Loucy (cell line): ENCODE results near the gene HDAC6.

Experiments
- H2AFZ ChIP-seq: fragments of 200-600 bp; sonication (generic); 2 replicates; pipeline ENCODE4 v1.6.0; 2016; ENCODE audit warnings: antibody characterized with exemption, mild to moderate bottlenecking, low read length, moderate library complexity
- H3F3A ChIP-seq: fragments of 200-600 bp; 2 replicates; pipeline ENCODE4 v1.6.0; 2016; ENCODE audit warnings: antibody characterized with exemption, low read depth, mild to moderate bottlenecking
- H3K27me3 ChIP-seq: fragments of 200-600 bp; sonication (generic); 2 replicates; pipeline ENCODE4 v1.6.1; 2014; ENCODE audit warnings: low read length, mild to moderate bottlenecking; ENCODE audit not compliant: insufficient read depth, poor library complexity, severe bottlenecking
- H3K36me3 ChIP-seq: fragments of 200-600 bp; sonication (generic); 2 replicates; pipeline ENCODE4 v1.6.1; 2016; ENCODE audit warnings: low read length; ENCODE audit not compliant: insufficient read depth
- H3K4me1 ChIP-seq: fragments of 200-600 bp; sonication (generic); 2 replicates; pipeline ENCODE4 v1.5.1; 2014; ENCODE audit warnings: low read length, mild to moderate bottlenecking; ENCODE audit not compliant: insufficient read depth, poor library complexity, severe bottlenecking
- H3K4me2 ChIP-seq: fragments of 200-600 bp; sonication (generic); 2 replicates; pipeline ENCODE4 v1.6.0; 2014; ENCODE audit warnings: antibody characterized with exemption, low read length, low read depth, mild to moderate bottlenecking; ENCODE audit not compliant: poor library complexity, severe bottlenecking
- H3K4me3 ChIP-seq: fragments of 200-600 bp; sonication (generic); 2 replicates; pipeline ENCODE4 v1.5.1; 2014; ENCODE audit warnings: low read length, mild to moderate bottlenecking, mixed read lengths; ENCODE audit not compliant: poor library complexity, severe bottlenecking
- H3K79me2 ChIP-seq: fragments of 200-600 bp; sonication (generic); 2 replicates; pipeline ENCODE4 v1.6.1; 2014; ENCODE audit warnings: low read length; ENCODE audit not compliant: insufficient read depth
- H3K9ac ChIP-seq: fragments of 200-600 bp; sonication (generic); 2 replicates; pipeline ENCODE4 v1.6.0; 2014; ENCODE audit warnings: mild to moderate bottlenecking, low read depth, low read length, moderate library complexity; ENCODE audit not compliant: poor library complexity, severe bottlenecking
- H3K9me2 ChIP-seq: fragments of 200-600 bp; sonication (generic); replicated peaks from 2 replicates; pipeline ENCODE4 v1.6.1; 2016; ENCODE audit warnings: low read depth, low read length, mixed read lengths
- H3K9me3 ChIP-seq: fragments of 200-600 bp; sonication (generic); 2 replicates; pipeline ENCODE4 v1.6.1; 2014; ENCODE audit warnings: mild to moderate bottlenecking, antibody characterized with exemption, low read length, low read depth; ENCODE audit not compliant: insufficient read depth
- H4K20me1 ChIP-seq: fragments of 200-600 bp; sonication (generic); 2 replicates; pipeline ENCODE4 v1.6.0; 2014; ENCODE audit warnings: antibody characterized with exemption, low read length, mild to moderate bottlenecking; ENCODE audit not compliant: insufficient read depth, poor library complexity, severe bottlenecking
- EZH2phosphoT487 ChIP-seq: fragments of 200-600 bp; IDR thresholded peaks from 2 replicates; pipeline ENCODE4 v1.6.1; 2018; ENCODE audit warnings: antibody characterized with exemption, mild to moderate bottlenecking, moderate library complexity, borderline replicate concordance
- TF ChIP-seq, protein P1 (sequence below): fragments of 200-600 bp; sonication (generic); conservative IDR thresholded peaks from 2 replicates; pipeline ENCODE4 v1.5.1; 2014; ENCODE audit warnings: mild to moderate bottlenecking, antibody characterized with exemption, low read length

The HDAC6 gene

DNA sequence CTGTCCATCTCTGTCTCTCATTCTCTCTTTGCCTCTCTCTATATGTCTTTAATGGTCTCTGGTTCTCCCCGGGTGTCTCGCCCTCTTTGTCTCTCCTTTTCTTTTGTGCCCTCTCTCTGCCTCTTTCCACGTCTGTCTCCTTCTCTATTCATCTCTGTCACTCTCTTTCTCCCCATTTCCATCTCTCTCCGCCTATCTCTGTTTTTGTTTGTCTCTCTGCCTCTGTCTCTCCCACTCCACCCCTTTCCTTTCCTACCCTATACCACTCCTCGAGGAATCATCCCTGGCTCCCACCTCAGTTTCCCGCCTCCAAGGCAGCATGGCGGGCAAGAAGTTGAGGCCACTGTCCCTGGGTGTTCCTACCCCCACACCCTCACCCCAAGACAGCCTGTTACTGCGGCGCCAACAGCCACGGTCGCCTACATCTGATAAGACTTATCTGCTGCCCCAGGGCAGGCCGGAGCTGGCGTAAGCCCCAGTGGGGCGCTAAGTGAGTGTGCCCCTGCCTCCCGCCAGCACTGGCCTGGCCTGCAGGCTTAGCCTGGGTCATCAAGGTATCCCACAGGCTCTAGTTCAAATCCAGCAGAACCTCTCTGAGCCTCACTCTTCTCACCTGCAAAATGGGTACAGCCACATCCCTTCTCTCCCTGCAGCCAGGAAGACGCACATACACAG is 16.2 kb upstream of the HDAC6 start:
- no peaks in the 10 kb centered on the region for H4K20me1 ChIP-seq
- no peaks in the 10 kb centered on the region for H3K79me2 ChIP-seq
- H3K9me3 ChIP-seq: no peaks in the 10 kb centered on the region
- H3K27me3 ChIP-seq: no peaks in the 10 kb centered on the region
- no peak overlapping the region for H3K9ac ChIP-seq
- H3K4me3 ChIP-seq: no peak overlapping the region
- H3F3A ChIP-seq: no peaks in the 10 kb centered on the region
- TF ChIP-seq, protein P1, sequence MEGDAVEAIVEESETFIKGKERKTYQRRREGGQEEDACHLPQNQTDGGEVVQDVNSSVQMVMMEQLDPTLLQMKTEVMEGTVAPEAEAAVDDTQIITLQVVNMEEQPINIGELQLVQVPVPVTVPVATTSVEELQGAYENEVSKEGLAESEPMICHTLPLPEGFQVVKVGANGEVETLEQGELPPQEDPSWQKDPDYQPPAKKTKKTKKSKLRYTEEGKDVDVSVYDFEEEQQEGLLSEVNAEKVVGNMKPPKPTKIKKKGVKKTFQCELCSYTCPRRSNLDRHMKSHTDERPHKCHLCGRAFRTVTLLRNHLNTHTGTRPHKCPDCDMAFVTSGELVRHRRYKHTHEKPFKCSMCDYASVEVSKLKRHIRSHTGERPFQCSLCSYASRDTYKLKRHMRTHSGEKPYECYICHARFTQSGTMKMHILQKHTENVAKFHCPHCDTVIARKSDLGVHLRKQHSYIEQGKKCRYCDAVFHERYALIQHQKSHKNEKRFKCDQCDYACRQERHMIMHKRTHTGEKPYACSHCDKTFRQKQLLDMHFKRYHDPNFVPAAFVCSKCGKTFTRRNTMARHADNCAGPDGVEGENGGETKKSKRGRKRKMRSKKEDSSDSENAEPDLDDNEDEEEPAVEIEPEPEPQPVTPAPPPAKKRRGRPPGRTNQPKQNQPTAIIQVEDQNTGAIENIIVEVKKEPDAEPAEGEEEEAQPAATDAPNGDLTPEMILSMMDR: no peak
- no peak for TF ChIP-seq EZH2phosphoT487
- H3K4me1 ChIP-seq: no peaks in the 10 kb centered on the region
- H3K9me2 ChIP-seq: no peaks in the 10 kb centered on the region
- no peaks in the 10 kb centered on the region for H3K36me3 ChIP-seq
- no peak overlapping the region for H3K4me2 ChIP-seq
- no peak overlapping the region for H2AFZ ChIP-seq

DNA sequence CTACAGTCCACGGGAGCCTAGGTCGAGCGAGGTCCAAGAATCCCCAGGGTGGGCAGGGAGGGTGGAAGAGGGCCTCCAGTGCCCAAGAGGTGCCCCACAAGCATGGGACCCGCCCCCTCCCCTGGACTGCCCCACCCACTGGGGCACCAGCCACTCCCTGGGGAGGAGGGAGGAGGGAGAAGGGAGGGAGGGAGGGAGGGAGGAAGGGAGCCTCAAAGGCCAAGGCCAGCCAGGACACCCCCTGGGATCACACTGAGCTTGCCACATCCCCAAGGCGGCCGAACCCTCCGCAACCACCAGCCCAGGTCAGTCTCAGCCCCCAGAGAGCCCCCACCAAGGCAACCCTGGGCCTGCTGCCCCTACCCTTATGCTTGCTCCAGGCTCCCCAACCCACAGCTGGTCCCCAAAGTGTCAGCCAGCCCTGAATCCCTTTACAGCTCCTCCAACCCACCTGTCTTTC is 15.5 kb upstream of the HDAC6 start, which contains the start of gene GATA1:
GATA1 (plus strand) TSS at position 250 of the 460 bp plus-strand sequence. CDS start 4,520 bp downstream, outside the sequence.
- no peaks in the 10 kb centered on the region for H3K79me2 ChIP-seq
- H3K27me3 ChIP-seq: no peaks in the 10 kb centered on the region
- TF ChIP-seq EZH2phosphoT487: no peak
- no peaks in the 10 kb centered on the region for H3K9me3 ChIP-seq
- no peak within 1 kb of the TSS for H2AFZ ChIP-seq
- H3F3A ChIP-seq: no peaks in the 10 kb centered on the region
- H3K4me2 ChIP-seq: no peak within 1 kb of the TSS
- no peak within 1 kb of the TSS for H3K9ac ChIP-seq
- no peaks in the 10 kb centered on the region for H3K4me1 ChIP-seq
- no peak within 1 kb of the TSS for H3K4me3 ChIP-seq
- H3K9me2 ChIP-seq: no peaks in the 10 kb centered on the region
- H3K36me3 ChIP-seq: no peaks in the 10 kb centered on the region
- H4K20me1 ChIP-seq: no peaks in the 10 kb centered on the region

DNA sequence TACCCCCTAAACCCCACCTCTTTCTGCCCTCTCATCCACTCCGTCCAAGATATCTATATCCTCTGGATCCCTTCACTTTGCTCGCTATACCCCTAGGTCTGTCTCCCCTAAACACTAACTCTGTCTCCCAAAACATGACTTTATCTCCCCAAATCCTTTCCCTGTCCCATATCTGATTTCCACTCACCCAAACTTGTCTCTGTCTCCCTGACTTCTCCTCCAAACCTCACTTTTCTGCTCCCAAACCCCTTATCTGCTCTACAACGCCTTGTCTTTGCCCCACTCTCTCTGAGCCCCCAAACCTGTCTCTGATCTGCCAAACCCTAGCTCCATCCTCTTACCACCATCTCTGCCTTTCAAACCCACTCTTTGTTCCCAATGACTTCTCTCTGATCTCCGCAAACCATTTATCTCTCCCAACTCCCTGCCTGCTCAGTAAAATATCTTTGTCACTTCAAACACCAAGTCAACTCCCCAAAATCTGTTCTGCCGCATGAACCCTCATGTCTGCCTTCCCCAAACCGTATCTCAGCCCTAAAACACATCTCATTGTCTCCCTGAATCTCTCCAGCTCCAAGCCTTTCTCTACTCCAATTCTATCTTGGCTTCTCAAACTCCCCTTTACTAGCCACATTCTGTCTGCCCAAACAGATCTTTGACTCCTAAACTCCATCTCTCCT is 14.9 kb upstream of the HDAC6 start:
- Histone ChIP-seq H3K36me3 (no peaks in the 10 kb centered on the region), H3K4me2 (no peak overlapping the region), H3K27me3 (no peaks in the 10 kb centered on the region), H3K9me2 (no peaks in the 10 kb centered on the region), H3K4me1 (no peaks in the 10 kb centered on the region), H3F3A (no peaks in the 10 kb centered on the region), H3K79me2 (no peaks in the 10 kb centered on the region), H2AFZ (no peak overlapping the region), H3K9ac (no peak overlapping the region), H3K4me3 (no peak overlapping the region), H3K9me3 (no peaks in the 10 kb centered on the region), H4K20me1 (no peaks in the 10 kb centered on the region)
- TF ChIP-seq EZH2phosphoT487: no peak
- TF ChIP-seq, protein P1: no peak
